GM18868 (cell line): Measurements from ENCODE around the gene BIN1.
A peak's percentile ranks its signal among the peaks of the same experiment; 100 is the strongest.

ENCODE experiments used
- ATAC-seq: cut with Tn5 transposase; IDR thresholded peaks from one replicate; pipeline ENCODE4 v1.9.1; 2021; ENCODE audit warnings: mild to moderate bottlenecking, moderate library complexity; ENCODE audit not compliant: unreplicated experiment

The BIN1 gene

GRCh38 chr2:127059559-127059958 lies 47.4 kb downstream of the BIN1 start:
- ATAC-seq: no peak

- ATAC-seq: no peak
Measured at GRCh38 chr2:127058954-127059252, 48.1 kb downstream of the BIN1 start.

GRCh38 chr2:127058246-127058953 lies 48.6 kb downstream of the BIN1 start:
- ATAC-seq: no peak

GRCh38 chr2:127057371-127058245 lies 49.3 kb downstream of the BIN1 start:
- ATAC-seq: no peak

GRCh38 chr2:127056631-127057370 lies 50.2 kb downstream of the BIN1 start:
- no peak for ATAC-seq

- no peak for ATAC-seq
Measured at GRCh38 chr2:127056086-127056485, 50.9 kb downstream of the BIN1 start.

GRCh38 chr2:127055786-127056076 lies 51.2 kb downstream of the BIN1 start:
- ATAC-seq: no peak

- no peak for ATAC-seq
Measured at GRCh38 chr2:127054996-127055785, 51.8 kb downstream of the BIN1 start.

GRCh38 chr2:127054604-127054930 lies 52.4 kb downstream of the BIN1 start:
- no peak for ATAC-seq

- ATAC-seq: no peak
Measured at GRCh38 chr2:127053731-127054603, 53.0 kb downstream of the BIN1 start.

GRCh38 chr2:127052771-127053691 lies 53.9 kb downstream of the BIN1 start:
- no peak for ATAC-seq

- ATAC-seq: no peak
Measured at GRCh38 chr2:127052057-127052770, 54.7 kb downstream of the BIN1 start.

GRCh38 chr2:127051116-127052056 lies 55.6 kb downstream of the BIN1 start:
- no peak for ATAC-seq

- ATAC-seq: no peak
Measured at GRCh38 chr2:127050803-127051115, 56.2 kb downstream of the BIN1 start.

GRCh38 chr2:127049927-127050802 lies 56.8 kb downstream of the BIN1 start:
- peak; percentile 80 for ATAC-seq

- ATAC-seq: no peak
Measured at GRCh38 chr2:127048969-127049897, 57.7 kb downstream of the BIN1 start.
